ENCODE results near the gene ZNF25. TPM values are rescaled to one million over a fixed set of nuclear protein-coding genes. Genes with fewer than 3 reads are reported as not detected.
A peak's percentile ranks its signal among the peaks of the same experiment; 100 is the strongest.
"Not testable (repeated sequence)": the region's sequence is repeated elsewhere in the genome, so short reads cannot be mapped to it uniquely, and the experiment has no call there.

ZNF25 gene
- total RNA-seq (2021) (2.6 and 2.7 TPM in 2 replicates), Bru-seq, nascent RNA (percentile 52 among the genes with signal in this experiment), BruChase-seq, experiment 1, labeled RNA remaining after a 2-hour chase (percentile 49 among the genes with signal in this experiment), BruChase-seq, experiment 2, labeled RNA remaining after a 6-hour chase (percentile 48 among the genes with signal in this experiment)
- long read RNA-seq, partial matches to known transcripts = 0 of 3 reads
- long read RNA-seq, other reads (novel, unspliced or antisense) = 3 of 3 reads

DNA sequence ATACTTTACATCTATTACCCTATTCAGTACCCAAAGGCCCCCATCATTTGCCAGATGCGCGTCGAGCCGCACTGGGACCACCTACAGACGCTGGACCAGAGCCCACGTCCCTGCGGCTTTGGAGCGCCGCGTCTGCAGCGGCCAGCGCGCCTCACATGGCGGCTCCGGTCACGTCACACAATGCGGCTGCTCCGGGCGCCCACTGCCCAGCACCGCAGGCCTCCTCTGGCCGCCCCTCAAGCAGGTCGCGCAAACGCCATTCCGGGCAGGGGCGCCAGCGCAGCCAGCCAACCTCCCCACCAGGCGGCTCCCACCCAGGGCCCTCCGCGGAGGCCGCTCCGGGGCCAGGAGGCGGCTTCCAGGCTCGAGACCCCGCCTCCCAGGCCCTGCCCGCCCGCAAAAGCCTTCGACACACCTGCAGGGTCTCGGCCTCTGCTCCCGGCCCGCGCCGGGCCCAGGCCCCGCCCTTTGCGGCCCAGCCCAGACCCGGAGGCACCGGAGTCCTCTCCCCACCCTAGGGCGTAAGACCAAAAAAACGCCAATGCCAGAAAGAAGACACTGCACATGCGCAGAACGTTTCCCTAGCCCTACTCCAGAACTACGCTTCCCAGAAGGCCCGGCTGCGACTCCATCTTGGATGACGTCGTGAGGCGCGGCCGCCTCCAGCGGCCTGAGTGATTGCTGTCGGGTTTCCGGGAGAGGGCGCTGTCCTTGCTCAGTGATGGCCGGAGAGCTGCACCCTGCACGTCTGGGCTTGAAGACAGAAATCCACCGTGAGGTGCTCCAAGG lies at the start of gene ZNF25:
TSS of gene ZNF25 (minus strand) at position 557 of the 789 bp plus-strand sequence. CDS start 4,925 bp downstream, outside the sequence.
- POLR2A ChIA-PET (ENCODE audit: unreplicated experiment) = interaction anchor here (0.7 kb wide), 2 partner anchors 29 to 117 kb away, joined by 8 to 38 read pairs; no protein-coding TSS in a partner anchor
- H4K20me1 ChIP-seq (ENCODE audit: insufficient read depth) = no peaks in the 10 kb centered on the region
- no peaks in the 10 kb centered on the region for H3F3A ChIP-seq (ENCODE audit: insufficient read depth, low read depth)
- CTCF ChIA-PET = interaction anchor here (0.6 to 0.9 kb wide), 4 partner anchors 10 to 246 kb away, joined by 3 to 11 read pairs (median 4); no protein-coding TSS in a partner anchor
- TF ChIP-seq EZH2 (IDR thresholded peaks at IDR 0.05; ENCODE audit: low read depth) = no peak
- TF ChIP-seq, protein P1, sequence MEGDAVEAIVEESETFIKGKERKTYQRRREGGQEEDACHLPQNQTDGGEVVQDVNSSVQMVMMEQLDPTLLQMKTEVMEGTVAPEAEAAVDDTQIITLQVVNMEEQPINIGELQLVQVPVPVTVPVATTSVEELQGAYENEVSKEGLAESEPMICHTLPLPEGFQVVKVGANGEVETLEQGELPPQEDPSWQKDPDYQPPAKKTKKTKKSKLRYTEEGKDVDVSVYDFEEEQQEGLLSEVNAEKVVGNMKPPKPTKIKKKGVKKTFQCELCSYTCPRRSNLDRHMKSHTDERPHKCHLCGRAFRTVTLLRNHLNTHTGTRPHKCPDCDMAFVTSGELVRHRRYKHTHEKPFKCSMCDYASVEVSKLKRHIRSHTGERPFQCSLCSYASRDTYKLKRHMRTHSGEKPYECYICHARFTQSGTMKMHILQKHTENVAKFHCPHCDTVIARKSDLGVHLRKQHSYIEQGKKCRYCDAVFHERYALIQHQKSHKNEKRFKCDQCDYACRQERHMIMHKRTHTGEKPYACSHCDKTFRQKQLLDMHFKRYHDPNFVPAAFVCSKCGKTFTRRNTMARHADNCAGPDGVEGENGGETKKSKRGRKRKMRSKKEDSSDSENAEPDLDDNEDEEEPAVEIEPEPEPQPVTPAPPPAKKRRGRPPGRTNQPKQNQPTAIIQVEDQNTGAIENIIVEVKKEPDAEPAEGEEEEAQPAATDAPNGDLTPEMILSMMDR (conservative IDR thresholded peaks at IDR 0.05) = peak; percentile 80
- no TSS peak for BruUV-seq (replicated peaks)
- H3K9me3 ChIP-seq (ENCODE audit: insufficient read depth, low read depth) = no peaks in the 10 kb centered on the region
- no peaks in the 10 kb centered on the region; the same call in 1 of the 2 replicates for H3K4me1 ChIP-seq (replicated peaks; ENCODE audit: insufficient read depth)
- no peaks in the 10 kb centered on the region for H3K36me3 ChIP-seq (ENCODE audit: low read depth)
- peak within 1 kb of the TSS; percentile 82 for H3K4me2 ChIP-seq
- intact Hi-C loops (cut with micrococcal nuclease; ENCODE audit: unreplicated experiment) = loop anchor here (1.0 to 5.0 kb wide), 3 partner anchors 34 to 119 kb away; partner anchors contain the start of genes ZNF248, ZNF33A and ZNF37A
- peak within 1 kb of the TSS; percentile 90 for H2AFZ ChIP-seq
- no peaks in the 10 kb centered on the region for H3K79me2 ChIP-seq (ENCODE audit: low read depth)
- peak; percentile 93 to 96 for DNase-seq
- no peaks in the 10 kb centered on the region for H3K9me2 ChIP-seq (ENCODE audit: insufficient read depth)
- H3K4me3 ChIP-seq = peak within 1 kb of the TSS; percentile 67
- no peaks in the 10 kb centered on the region for H3K27me3 ChIP-seq (ENCODE audit: insufficient read depth, low read depth)
- 0 out of 2 replicates have a peak within 1 kb of the TSS, but pooled peaks have one; percentile 31 for H3K27ac ChIP-seq

DNA sequence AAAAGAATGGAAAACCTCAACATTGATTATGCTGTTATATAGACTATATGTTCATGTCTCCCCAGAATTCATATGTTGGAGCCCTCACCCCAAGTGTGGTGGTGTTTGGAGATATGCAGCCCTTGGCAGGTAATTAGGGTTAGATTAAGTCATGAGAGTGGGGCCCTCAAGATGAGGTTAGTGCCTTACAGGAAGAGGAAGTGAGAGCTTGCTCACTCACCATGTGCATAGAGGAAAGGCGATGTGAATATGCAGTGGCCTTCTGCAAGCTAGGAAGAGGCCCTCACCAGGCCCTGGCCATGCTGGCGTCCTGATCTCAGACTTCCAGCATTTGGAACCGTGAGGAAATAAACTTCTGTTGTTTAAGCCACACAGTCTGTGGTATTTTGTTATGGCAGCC lies 48.8 kb upstream of the ZNF25 start:
- CTCF ChIA-PET = no interaction called here
- H3F3A ChIP-seq (ENCODE audit: insufficient read depth, low read depth) = no peaks in the 10 kb centered on the region
- no peaks in the 10 kb centered on the region for H3K4me1 ChIP-seq (replicated peaks; ENCODE audit: insufficient read depth)
- H3K4me2 ChIP-seq = no peak overlapping the region
- no peak overlapping the region for H2AFZ ChIP-seq
- H3K4me3 ChIP-seq = no peak overlapping the region
- DNase-seq = no peak
- H3K9me2 ChIP-seq (ENCODE audit: insufficient read depth) = no peaks in the 10 kb centered on the region
- H3K27ac ChIP-seq = no peak overlapping the region
- H3K36me3 ChIP-seq (ENCODE audit: low read depth) = peaks cover 13% of the 10 kb centered on the region; the same call in 1 of the 2 replicates
- TF ChIP-seq, protein P1 (conservative IDR thresholded peaks at IDR 0.05) = no peak
- TF ChIP-seq EZH2 (IDR thresholded peaks at IDR 0.05; ENCODE audit: low read depth) = no peak
- POLR2A ChIA-PET (ENCODE audit: unreplicated experiment) = no interaction called here
- H3K27me3 ChIP-seq (ENCODE audit: insufficient read depth, low read depth) = no peaks in the 10 kb centered on the region
- no peaks in the 10 kb centered on the region for H3K9me3 ChIP-seq (ENCODE audit: insufficient read depth, low read depth)
- no peaks in the 10 kb centered on the region for H4K20me1 ChIP-seq (ENCODE audit: insufficient read depth)
- H3K79me2 ChIP-seq (ENCODE audit: low read depth) = no peaks in the 10 kb centered on the region
- intact Hi-C loops (cut with micrococcal nuclease; ENCODE audit: unreplicated experiment) = no loop called here
- BruUV-seq (replicated peaks) = no TSS peak

DNA sequence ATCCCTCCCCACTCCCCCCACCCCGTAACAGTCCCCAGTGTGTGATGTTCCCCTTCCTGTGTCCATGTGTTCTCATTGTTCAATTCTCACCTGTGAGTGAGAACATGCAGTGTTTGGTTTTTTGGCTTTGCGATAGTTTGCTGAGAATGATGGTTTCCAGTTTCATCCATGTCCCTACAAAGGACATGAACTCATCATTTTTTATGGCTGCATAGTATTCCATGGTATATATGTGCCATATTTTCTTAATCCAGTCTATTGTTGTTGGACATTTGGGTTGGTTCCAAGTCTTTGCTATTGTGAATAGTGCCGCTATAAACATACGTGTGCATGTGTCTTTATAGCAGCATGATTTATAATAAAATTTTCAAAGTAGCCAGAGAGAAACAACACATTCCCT lies 42.7 kb upstream of the ZNF25 start:
- H3K4me2 ChIP-seq; H3F3A ChIP-seq (ENCODE audit: insufficient read depth, low read depth); H3K9me3 ChIP-seq (ENCODE audit: insufficient read depth, low read depth); H2AFZ ChIP-seq; H3K36me3 ChIP-seq (ENCODE audit: low read depth); H3K4me3 ChIP-seq; H3K9me2 ChIP-seq (ENCODE audit: insufficient read depth); H3K79me2 ChIP-seq (ENCODE audit: low read depth); H3K27ac ChIP-seq; DNase-seq; H3K27me3 ChIP-seq (ENCODE audit: insufficient read depth, low read depth); BruUV-seq (replicated peaks); H3K4me1 ChIP-seq (replicated peaks; ENCODE audit: insufficient read depth); intact Hi-C loops (cut with micrococcal nuclease; ENCODE audit: unreplicated experiment); H4K20me1 ChIP-seq (ENCODE audit: insufficient read depth); CTCF ChIA-PET: not testable (repeated sequence)
- POLR2A ChIA-PET (ENCODE audit: unreplicated experiment) = interaction anchor here (0.6 kb wide), 1 partner anchor 129 kb away, joined by 6 read pairs; no protein-coding TSS in a partner anchor

Data from PC-9 (cell line).